GF-D8 (cell line): ENCODE results near the gene AADACL3.
"Not testable (repeated sequence)": the region's sequence is repeated elsewhere in the genome, so short reads cannot be mapped to it uniquely, and the experiment has no call there.

Experiments used
- DNase-seq: peaks from one replicate; lab custom pipeline; 2025; lab: John Stamatoyannopoulos, UW

The AADACL3 gene

GRCh38 chr1:12715896-12716437, at the start of gene AADACL3:
AADACL3 (plus strand) TSS chr1:12716110; CDS start chr1:12716177, 67 bp downstream.
- no peak for DNase-seq

- no peak for DNase-seq
These were observed 49.7 kb upstream of the AADACL3 start for GRCh38 chr1:12666141-12666735.

- DNase-seq = no peak
These were observed 46.3 kb upstream of the AADACL3 start for GRCh38 chr1:12669529-12670068.

GRCh38 chr1:12674358-12674757, 41.6 kb upstream of the AADACL3 start:
- no peak for DNase-seq

- not testable (repeated sequence) for DNase-seq
These were observed 39.8 kb upstream of the AADACL3 start for GRCh38 chr1:12676122-12676521.

GRCh38 chr1:12677565-12677964, 38.3 kb upstream of the AADACL3 start:
- DNase-seq = no peak

- DNase-seq = no peak
These were observed 37.6 kb upstream of the AADACL3 start for GRCh38 chr1:12678350-12678749.

- DNase-seq = no peak
These were observed 37.1 kb upstream of the AADACL3 start for GRCh38 chr1:12678820-12679219.

- DNase-seq = no peak
These were observed 25.8 kb upstream of the AADACL3 start for GRCh38 chr1:12690156-12690555.

- no peak for DNase-seq
These were observed 22.7 kb upstream of the AADACL3 start for GRCh38 chr1:12692967-12693782.

- no peak for DNase-seq
These were observed 19.3 kb upstream of the AADACL3 start for GRCh38 chr1:12696658-12697057.

- no peak for DNase-seq
These were observed 18.5 kb upstream of the AADACL3 start for GRCh38 chr1:12697397-12697796.

GRCh38 chr1:12703821-12704451, 12.0 kb upstream of the AADACL3 start:
- no peak for DNase-seq

GRCh38 chr1:12706061-12706460, 9.8 kb upstream of the AADACL3 start:
- DNase-seq = no peak

- DNase-seq = no peak
These were observed 7.4 kb upstream of the AADACL3 start for GRCh38 chr1:12708396-12709090.

GRCh38 chr1:12709091-12709491, 6.8 kb upstream of the AADACL3 start:
- no peak for DNase-seq

- DNase-seq = no peak
These were observed 6.2 kb upstream of the AADACL3 start for GRCh38 chr1:12709696-12710095.

- no peak for DNase-seq
These were observed 4.4 kb upstream of the AADACL3 start for GRCh38 chr1:12711536-12711935.

GRCh38 chr1:12712076-12712475, 3.8 kb upstream of the AADACL3 start:
- no peak for DNase-seq

GRCh38 chr1:12712929-12713328, 3.0 kb upstream of the AADACL3 start:
- DNase-seq = no peak

GRCh38 chr1:12713651-12714050, 2.3 kb upstream of the AADACL3 start:
- not testable (repeated sequence) for DNase-seq
